Neural progenitor cell (in vitro differentiated cells): ENCODE results near the gene TSPAN15. TPM values are rescaled to one million over a fixed set of nuclear protein-coding genes. Genes with fewer than 3 reads are reported as not detected.
A peak's percentile ranks its signal among the peaks of the same experiment; 100 is the strongest.

Source experiments
- DNase-seq: peaks from one replicate; pipeline ENCODE4 v3.0.0-alpha.2; 2016; ENCODE audit warnings: low spot score
- H2AFZ ChIP-seq: fragments of 200-600 bp; sonication (generic); replicated peaks from 2 replicates; pipeline ENCODE4 v1.6.1; 2016; ENCODE audit warnings: antibody characterized with exemption
- H3F3A ChIP-seq: fragments of 200-600 bp; sonication (generic); 2 replicates; pipeline ENCODE4 v1.6.1; 2016; ENCODE audit warnings: antibody characterized with exemption, low read depth
- H3K27ac ChIP-seq: fragments of 200-600 bp; sonication (generic); 2 replicates; pipeline ENCODE4 v1.5.1; 2016; ENCODE audit warnings: mild to moderate bottlenecking
- H3K27me3 ChIP-seq: fragments of 200-600 bp; sonication (generic); 2 replicates; pipeline ENCODE4 v1.6.1; 2016; ENCODE audit warnings: mild to moderate bottlenecking, moderate library complexity
- H3K36me3 ChIP-seq: fragments of 200-600 bp; sonication (generic); 2 replicates; pipeline ENCODE4 v1.5.1; 2016
- H3K4me1 ChIP-seq: fragments of 200-600 bp; sonication (generic); 2 replicates; pipeline ENCODE4 v1.6.1; 2016; ENCODE audit warnings: mixed run types
- H3K4me2 ChIP-seq: fragments of 200-600 bp; sonication (generic); 2 replicates; pipeline ENCODE4 v1.6.1; 2016
- H3K4me3 ChIP-seq: fragments of 200-600 bp; sonication (generic); 2 replicates; pipeline ENCODE4 v1.5.1; 2016
- H3K79me2 ChIP-seq: fragments of 200-600 bp; sonication (generic); 2 replicates; pipeline ENCODE4 v1.6.1; 2016; ENCODE audit warnings: low read depth
- H3K9ac ChIP-seq: fragments of 200-600 bp; sonication (generic); 2 replicates; pipeline ENCODE4 v1.6.1; 2016
- H3K9me3 ChIP-seq: fragments of 200-600 bp; sonication (generic); 2 replicates; pipeline ENCODE4 v1.5.1; 2016; ENCODE audit warnings: low read depth
- H4K20me1 ChIP-seq: fragments of 200-600 bp; sonication (generic); 2 replicates; pipeline ENCODE4 v1.6.1; 2016; ENCODE audit warnings: low read depth
- H3K27ac Mint-ChIP-seq: 3 replicates; pipeline ENCODE4 v1.8.0; 2021; ENCODE audit warnings: mixed read lengths
- H3K27me3 Mint-ChIP-seq: 2 replicates; pipeline ENCODE4 v1.8.0; 2022; ENCODE audit warnings: low read depth, mild to moderate bottlenecking, inconsistent platforms, moderate library complexity, mixed read lengths; ENCODE audit not compliant: insufficient read depth
- H3K36me3 Mint-ChIP-seq: 3 replicates; pipeline ENCODE4 v1.8.0; 2021; ENCODE audit warnings: mixed read lengths
- H3K4me1 Mint-ChIP-seq: 3 replicates; pipeline ENCODE4 v1.8.0; 2021; ENCODE audit warnings: mixed read lengths
- H3K4me3 Mint-ChIP-seq: 3 replicates; pipeline ENCODE4 v1.8.0; 2021; ENCODE audit warnings: mild to moderate bottlenecking, moderate library complexity, mixed read lengths
- H3K9me3 Mint-ChIP-seq: 3 replicates; pipeline ENCODE4 v1.8.0; 2020; ENCODE audit warnings: mixed read lengths
- EZH2 ChIP-seq: fragments of 200-600 bp; sonication (generic); IDR thresholded peaks from 2 replicates; pipeline ENCODE4 v1.6.1; 2017; ENCODE audit warnings: antibody characterized with exemption, mild to moderate bottlenecking, moderate library complexity
- EZH2phosphoT487 ChIP-seq: fragments of 200-600 bp; sonication (generic); IDR thresholded peaks from 2 replicates; pipeline ENCODE4 v1.6.1; 2017; ENCODE audit warnings: antibody characterized with exemption
- total RNA-seq: library from RNA; depleted of rRNA; stranded (reverse); fragments of >200 nt; gene quantifications from 2 replicates; pipeline ENCODE4 v1.2.3, GENCODE V29; 2015; ENCODE audit warnings: low replicate concordance
- TF ChIP-seq, protein P1 (sequence below): fragments of 200-600 bp; sonication (generic); IDR thresholded peaks from 2 replicates; pipeline ENCODE4 v1.5.1; 2017; ENCODE audit warnings: antibody characterized with exemption, mild to moderate bottlenecking

TSPAN15 gene
- total RNA-seq, 1 donor from 2014 or later: 6.8 TPM

DNA sequence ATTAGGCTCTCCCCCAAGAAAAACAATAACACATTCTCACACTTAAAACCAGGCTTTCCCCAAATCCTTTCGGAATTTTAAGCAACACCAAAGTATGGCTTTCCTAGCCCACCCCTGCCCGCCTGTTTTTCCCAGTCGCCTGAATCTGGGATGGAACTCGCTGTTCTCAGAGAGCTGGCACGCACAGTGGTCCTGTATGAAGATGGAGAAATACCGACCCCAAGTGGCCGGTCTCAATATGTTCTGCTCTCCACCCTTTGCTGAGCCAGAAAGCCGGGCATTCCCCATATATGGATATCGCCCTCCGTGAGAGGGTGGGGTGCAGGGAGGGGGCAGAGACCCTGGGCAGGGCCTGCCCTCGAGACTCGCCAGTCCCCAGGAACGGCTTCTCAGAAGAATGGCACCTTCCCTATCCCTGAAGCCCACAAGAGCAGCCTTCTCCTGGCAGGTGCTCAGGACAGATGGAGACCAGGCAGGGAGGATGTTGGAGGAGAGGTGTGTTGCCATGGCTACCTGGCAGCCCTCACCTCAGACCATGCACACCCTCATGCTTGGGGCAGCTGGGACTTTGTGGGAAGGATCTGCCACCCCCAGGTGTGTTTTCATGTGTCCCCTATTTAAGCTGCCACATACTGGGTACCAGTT lies 37.9 kb upstream of the TSPAN15 start:
- H3K27ac Mint-ChIP-seq: peak overlapping the region; percentile 57
- Histone ChIP-seq H3K79me2 (no peaks in the 10 kb centered on the region), H2AFZ (peak overlapping the region; percentile 64), H3F3A (peaks cover 1% of the 10 kb centered on the region), H3K27me3 (peaks cover 4% of the 10 kb centered on the region), H3K27ac (no peak overlapping the region), H3K9me3 (no peaks in the 10 kb centered on the region), H3K4me3 (no peak overlapping the region), H4K20me1 (no peaks in the 10 kb centered on the region), H3K9ac (no peak overlapping the region), H3K4me2 (peak overlapping the region; percentile 61), H3K4me1 (no peaks in the 10 kb centered on the region), H3K36me3 (no peaks in the 10 kb centered on the region)
- no peaks in the 10 kb centered on the region for H3K36me3 Mint-ChIP-seq
- H3K27me3 Mint-ChIP-seq: peaks cover 14% of the 10 kb centered on the region
- TF ChIP-seq EZH2 (no peak), EZH2phosphoT487 (no peak)
- TF ChIP-seq, protein P1, sequence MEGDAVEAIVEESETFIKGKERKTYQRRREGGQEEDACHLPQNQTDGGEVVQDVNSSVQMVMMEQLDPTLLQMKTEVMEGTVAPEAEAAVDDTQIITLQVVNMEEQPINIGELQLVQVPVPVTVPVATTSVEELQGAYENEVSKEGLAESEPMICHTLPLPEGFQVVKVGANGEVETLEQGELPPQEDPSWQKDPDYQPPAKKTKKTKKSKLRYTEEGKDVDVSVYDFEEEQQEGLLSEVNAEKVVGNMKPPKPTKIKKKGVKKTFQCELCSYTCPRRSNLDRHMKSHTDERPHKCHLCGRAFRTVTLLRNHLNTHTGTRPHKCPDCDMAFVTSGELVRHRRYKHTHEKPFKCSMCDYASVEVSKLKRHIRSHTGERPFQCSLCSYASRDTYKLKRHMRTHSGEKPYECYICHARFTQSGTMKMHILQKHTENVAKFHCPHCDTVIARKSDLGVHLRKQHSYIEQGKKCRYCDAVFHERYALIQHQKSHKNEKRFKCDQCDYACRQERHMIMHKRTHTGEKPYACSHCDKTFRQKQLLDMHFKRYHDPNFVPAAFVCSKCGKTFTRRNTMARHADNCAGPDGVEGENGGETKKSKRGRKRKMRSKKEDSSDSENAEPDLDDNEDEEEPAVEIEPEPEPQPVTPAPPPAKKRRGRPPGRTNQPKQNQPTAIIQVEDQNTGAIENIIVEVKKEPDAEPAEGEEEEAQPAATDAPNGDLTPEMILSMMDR: peak; percentile 79
- H3K4me3 Mint-ChIP-seq: no peak overlapping the region
- H3K9me3 Mint-ChIP-seq: no peaks in the 10 kb centered on the region
- peaks cover 10% of the 10 kb centered on the region for H3K4me1 Mint-ChIP-seq
- peak; percentile 83 for DNase-seq

DNA sequence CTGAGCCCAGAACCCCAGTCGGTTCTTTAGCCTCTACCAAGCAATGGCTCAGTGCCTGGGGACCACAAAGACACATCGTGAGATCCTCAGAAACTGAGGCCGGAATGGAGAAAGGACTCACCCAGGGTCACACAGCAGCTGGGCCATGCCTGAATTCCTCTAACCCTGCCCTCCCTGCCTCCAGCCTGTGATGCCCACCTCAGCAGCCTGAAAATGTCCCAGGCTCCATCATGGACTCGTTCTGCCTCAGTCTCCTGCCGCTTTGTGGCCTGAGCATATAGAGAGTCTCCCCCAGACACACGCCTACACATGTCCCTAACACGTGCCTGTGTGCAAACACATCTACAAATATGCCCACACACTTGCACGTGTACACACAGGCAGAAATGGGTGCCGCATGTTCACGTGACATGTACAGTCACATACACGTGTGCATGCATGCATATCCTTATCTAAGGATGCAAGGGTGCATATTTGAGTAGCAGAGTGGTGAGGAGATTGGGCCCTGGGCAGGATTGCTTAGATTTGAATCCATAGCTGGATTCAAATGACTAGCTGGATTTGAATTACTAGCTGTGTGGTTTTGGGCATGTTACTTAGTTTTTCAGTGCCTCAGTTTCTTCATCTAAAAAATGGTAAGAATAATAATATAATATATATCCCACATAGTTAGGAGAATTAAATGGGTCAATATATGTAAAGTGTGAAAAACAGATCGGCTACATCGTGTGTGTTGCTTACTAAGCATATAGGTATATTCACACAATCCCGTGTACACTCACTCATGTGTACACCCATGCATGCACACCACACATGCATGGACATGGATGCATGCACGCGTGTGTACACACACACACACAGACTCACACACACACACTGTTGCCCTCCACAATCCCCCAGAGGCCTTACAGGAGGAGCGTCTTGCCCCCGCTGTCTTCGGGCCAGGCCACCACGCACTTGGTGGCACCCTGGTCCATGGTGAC lies 36.9 kb upstream of the TSPAN15 start:
- no peaks in the 10 kb centered on the region for H3K79me2 ChIP-seq
- no peak overlapping the region for H3K4me3 ChIP-seq
- H3K27ac Mint-ChIP-seq: no peak overlapping the region
- no peaks in the 10 kb centered on the region for H3F3A ChIP-seq
- H3K4me1 ChIP-seq: no peaks in the 10 kb centered on the region
- H3K4me3 Mint-ChIP-seq: peak overlapping the region; percentile 3
- H3K27me3 Mint-ChIP-seq: peaks cover 11% of the 10 kb centered on the region
- TF ChIP-seq, protein P1: no peak
- TF ChIP-seq EZH2phosphoT487: no peak
- TF ChIP-seq EZH2: no peak
- H3K9ac ChIP-seq: no peak overlapping the region
- H3K4me1 Mint-ChIP-seq: peaks cover 9% of the 10 kb centered on the region
- H2AFZ ChIP-seq: no peak overlapping the region
- no peaks in the 10 kb centered on the region for H3K9me3 ChIP-seq
- no peaks in the 10 kb centered on the region for H3K9me3 Mint-ChIP-seq
- no peaks in the 10 kb centered on the region for H3K36me3 Mint-ChIP-seq
- no peaks in the 10 kb centered on the region for H3K36me3 ChIP-seq
- no peak for DNase-seq
- H3K4me2 ChIP-seq: no peak overlapping the region
- no peak overlapping the region for H3K27ac ChIP-seq
- no peaks in the 10 kb centered on the region for H4K20me1 ChIP-seq
- H3K27me3 ChIP-seq: peaks cover 3% of the 10 kb centered on the region

DNA sequence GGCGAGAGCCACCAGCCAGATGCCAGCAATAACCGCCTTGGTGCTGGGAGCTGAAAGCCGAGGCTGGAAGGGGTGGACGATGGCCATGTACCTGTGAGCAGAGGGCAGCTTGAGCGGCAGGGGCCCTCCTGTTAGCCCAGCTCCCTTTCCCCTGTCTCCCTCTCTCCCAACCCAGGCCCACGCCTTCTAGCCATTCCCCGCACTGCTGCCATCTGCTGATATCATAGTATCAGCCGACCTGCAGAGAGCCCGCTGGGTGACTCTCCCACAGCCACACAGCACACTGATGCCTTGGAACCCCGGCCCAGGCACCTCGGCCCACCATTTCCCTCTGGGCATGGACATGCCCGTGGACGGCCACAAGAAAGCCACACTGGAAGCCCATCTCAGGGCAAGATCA lies 36.2 kb upstream of the TSPAN15 start:
- Histone ChIP-seq H3K27ac (no peak overlapping the region), H3K9me3 (no peaks in the 10 kb centered on the region), H3K36me3 (no peaks in the 10 kb centered on the region), H3F3A (no peaks in the 10 kb centered on the region), H4K20me1 (no peaks in the 10 kb centered on the region), H3K27me3 (no peaks in the 10 kb centered on the region), H2AFZ (no peak overlapping the region), H3K4me2 (no peak overlapping the region), H3K4me1 (no peaks in the 10 kb centered on the region), H3K9ac (no peak overlapping the region), H3K79me2 (no peaks in the 10 kb centered on the region), H3K4me3 (no peak overlapping the region)
- H3K4me1 Mint-ChIP-seq: peaks cover 9% of the 10 kb centered on the region
- peaks cover 13% of the 10 kb centered on the region for H3K27me3 Mint-ChIP-seq
- DNase-seq: no peak
- H3K27ac Mint-ChIP-seq: no peak overlapping the region
- H3K9me3 Mint-ChIP-seq: no peaks in the 10 kb centered on the region
- no peak overlapping the region for H3K4me3 Mint-ChIP-seq
- TF ChIP-seq EZH2: no peak
- TF ChIP-seq EZH2phosphoT487: no peak
- TF ChIP-seq, protein P1: no peak
- no peaks in the 10 kb centered on the region for H3K36me3 Mint-ChIP-seq
